ENCODE measurements around the gene SMIM10.
"Not testable (repeated sequence)": the region's sequence is repeated elsewhere in the genome, so short reads cannot be mapped to it uniquely, and the experiment has no call there.

The SMIM10 gene

GRCh38 chrX:135015523-135016245, 24.9 kb downstream of the SMIM10 start:
- no peak for DNase-seq

DNA sequence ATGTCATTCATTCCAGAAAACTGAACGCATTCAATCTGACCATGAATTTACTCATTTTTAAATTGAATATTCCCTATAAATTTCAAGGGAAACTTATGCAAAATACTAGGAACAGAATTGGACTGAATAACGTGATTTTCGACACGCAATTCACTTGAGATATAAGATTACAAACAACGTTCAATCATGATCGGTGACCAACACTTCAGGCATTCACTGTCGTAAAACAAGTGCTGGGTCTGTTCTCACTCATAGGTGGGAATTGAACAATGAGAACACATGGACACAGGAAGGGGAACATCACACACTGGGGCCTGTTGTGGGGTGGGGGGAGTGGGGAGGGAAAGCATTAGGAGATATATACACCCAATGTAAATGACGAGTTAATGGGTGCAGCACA, 29.1 kb downstream of the SMIM10 start:
- DNase-seq = not testable (repeated sequence)

GRCh38 chrX:135023791-135024190, 33.0 kb downstream of the SMIM10 start:
- not testable (repeated sequence) for DNase-seq

DNA sequence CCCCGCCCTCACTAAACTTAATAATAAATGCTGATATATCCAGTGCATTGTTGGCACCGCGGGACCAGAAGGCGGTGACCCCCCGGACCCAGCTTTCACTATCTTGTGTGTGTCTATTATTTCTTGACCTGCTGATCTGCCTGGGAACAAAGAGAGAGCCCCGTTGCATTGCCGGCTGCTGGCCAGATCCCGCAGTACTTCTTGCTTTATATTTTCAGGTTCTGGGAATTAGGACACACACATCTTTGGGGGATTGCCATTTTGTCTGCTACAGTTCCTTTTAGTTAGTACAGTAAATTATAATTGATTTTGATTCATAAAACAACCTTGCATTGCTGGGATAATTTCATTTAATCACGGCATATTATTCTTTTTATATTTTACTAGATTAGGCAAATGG, 33.7 kb downstream of the SMIM10 start:
- DNase-seq = no peak

DNA sequence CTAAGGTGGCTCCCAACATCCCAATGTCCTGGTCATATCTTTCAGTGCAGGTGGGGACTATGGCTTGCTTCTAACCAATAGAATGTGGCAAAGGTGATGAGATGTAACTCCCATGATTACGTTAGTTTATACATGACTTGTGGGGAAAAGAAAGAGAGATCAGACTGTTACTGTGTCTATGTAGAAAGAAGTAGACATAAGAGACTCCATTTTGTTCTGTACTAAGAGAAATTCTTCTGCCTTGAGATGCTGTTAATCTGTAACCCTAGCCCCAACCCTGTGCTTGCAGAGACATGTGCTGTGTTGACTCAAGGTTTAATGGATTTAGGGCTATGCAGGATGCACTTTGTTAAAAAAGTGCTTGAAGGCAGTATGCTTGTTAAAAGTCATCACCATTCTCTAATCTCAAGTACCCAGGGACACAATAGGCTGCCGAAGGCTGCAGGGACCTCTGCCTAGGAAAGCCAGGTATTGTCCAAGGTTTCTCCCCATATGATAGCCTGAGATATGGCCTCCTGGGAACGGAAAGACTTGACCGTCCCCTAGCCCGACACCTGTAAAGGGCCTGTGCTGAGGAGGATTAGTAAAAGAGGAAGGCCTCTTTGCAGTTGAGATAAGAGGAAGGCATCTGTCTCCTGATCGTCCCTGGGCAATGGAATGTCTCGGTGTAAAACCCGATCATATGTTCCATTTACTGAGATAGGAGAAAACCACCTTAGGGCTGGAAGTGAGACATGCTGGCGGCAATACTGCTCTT, 39.6 kb downstream of the SMIM10 start:
- not testable (repeated sequence) for DNase-seq

DNA sequence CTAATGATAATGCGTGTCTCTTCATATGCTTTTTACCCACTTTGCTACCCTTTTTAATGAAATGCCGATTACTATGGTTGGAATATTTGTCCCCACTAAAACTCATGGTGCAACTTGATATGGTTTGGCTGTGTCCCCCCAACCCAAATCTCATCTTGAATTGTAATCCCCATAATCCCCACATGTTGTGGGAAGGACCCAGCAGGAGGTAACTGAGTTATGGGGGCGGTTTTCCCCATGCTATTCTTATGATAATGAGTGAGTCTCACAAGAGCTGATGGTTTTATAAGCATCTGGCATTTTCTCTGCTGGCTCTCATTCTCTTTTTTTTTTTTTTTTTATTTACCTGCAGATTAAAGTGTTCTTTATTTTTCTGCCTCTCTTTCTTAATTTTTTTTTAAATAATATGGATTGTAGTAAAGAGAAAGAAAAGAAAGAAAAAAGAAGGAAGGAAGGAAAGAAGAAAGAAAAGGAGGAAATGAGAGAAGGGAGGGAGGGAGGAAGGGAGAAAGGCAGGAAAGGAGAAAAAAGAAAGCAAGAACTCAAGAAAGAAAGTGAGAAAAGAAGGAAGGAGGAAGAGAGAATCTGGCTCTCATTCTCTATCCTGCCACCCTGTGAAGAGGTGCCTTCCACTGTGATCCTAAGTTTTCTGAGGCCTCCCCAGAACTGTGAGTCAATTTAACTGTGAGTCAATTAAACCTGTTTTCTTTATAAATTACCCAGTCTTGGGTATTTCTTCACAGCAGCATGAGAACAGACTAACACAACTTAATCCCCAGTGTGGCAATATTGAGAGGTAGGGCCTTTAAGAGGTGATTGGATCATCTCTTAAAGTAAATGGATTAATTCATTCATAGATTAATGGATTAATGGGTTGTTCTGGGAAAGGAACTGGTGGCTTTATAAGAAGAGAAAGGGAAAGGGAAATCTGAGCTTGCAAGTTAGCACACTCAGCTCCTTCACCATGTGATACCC, 50.6 kb downstream of the SMIM10 start:
- DNase-seq = not testable (repeated sequence)
